ENCODE results near the gene HMGXB3. TPM values are rescaled to one million over a fixed set of nuclear protein-coding genes. Genes with fewer than 3 reads are reported as not detected.

HMGXB3 gene
- total RNA-seq, 1 experiment from 2014 or later, result 26.9 TPM

- H3K79me1 ChIP-seq (ENCODE audit: insufficient read depth, low read depth, low read length, poor library complexity, severe bottlenecking), result no peaks in the 10 kb centered on the region
- no peak overlapping the region for H3K9ac ChIP-seq (ENCODE audit: extremely low read depth, insufficient read length, low read length)
- no peak overlapping the region for H2BK5ac ChIP-seq (ENCODE audit: insufficient read length, low read length)
Observed at GRCh38 chr5:149963729-149964128, 36.8 kb upstream of the HMGXB3 start.

More at GRCh38 chr5:149963729-149964128, 36.8 kb upstream of the HMGXB3 start:
- Mint-ChIP-seq H3K4me1 (peaks cover 13 to 16% of the 10 kb centered on the region in 2 experiments), H3K27ac (no peak overlapping the region), H3K4me3 (no peak overlapping the region), H3K27me3 (ENCODE audit: low read depth) (peaks cover 9% of the 10 kb centered on the region), H3K9me3 (no peaks in the 10 kb centered on the region), H3K36me3 (ENCODE audit: insufficient read depth in 1 of 3, low read depth in 3 of 3) (peaks cover 0 to 2% (median 0%) of the 10 kb centered on the region in 3 experiments; a peak in 1 of 7 replicates)
- Histone ChIP-seq H3K4me1 (ENCODE audit: insufficient read depth, low read length) (peaks cover 2% of the 10 kb centered on the region; the same call in 1 of the 2 replicates), H3K27me3 (ENCODE audit: insufficient read depth, low read length) (no peaks in the 10 kb centered on the region; the same call in 1 of the 2 replicates), H2AFZ (ENCODE audit: low read length) (no peak overlapping the region), H4K8ac (replicated peaks; ENCODE audit: insufficient read length, low read depth, low read length) (no peak overlapping the region), H3K4me2 (ENCODE audit: insufficient read depth, insufficient read length, low read length) (no peak overlapping the region), H3K23me2 (ENCODE audit: insufficient read length, low read depth, low read length, poor library complexity, severe bottlenecking) (peaks cover 5% of the 10 kb centered on the region), H2BK120ac (ENCODE audit: low read depth, low read length, poor library complexity, severe bottlenecking) (no peak overlapping the region), H3K27ac (ENCODE audit: insufficient read length, low read depth, low read length) (no peak overlapping the region), H4K20me1 (ENCODE audit: control insufficient read depth, insufficient read depth, insufficient read length) (no peaks in the 10 kb centered on the region), H2BK20ac (ENCODE audit: low read depth, low read length, poor library complexity, severe bottlenecking) (no peak overlapping the region), H2BK15ac (ENCODE audit: low read depth, low read length) (no peak overlapping the region), H4K91ac (ENCODE audit: insufficient read length, low read depth, low read length) (no peak overlapping the region), H3K79me2 (ENCODE audit: insufficient read depth, low read length) (no peaks in the 10 kb centered on the region), H3K4ac (ENCODE audit: low read depth, low read length) (no peak overlapping the region), H2BK12ac (ENCODE audit: insufficient read length, low read depth, low read length) (no peak overlapping the region), H3K14ac (ENCODE audit: insufficient read depth, low read length) (no peak overlapping the region), H3T11ph (ENCODE audit: low read length) (no peak overlapping the region), H3K23ac (ENCODE audit: insufficient read length, low read depth, low read length) (no peak overlapping the region), H2AK5ac (ENCODE audit: insufficient read length, low read length) (no peak overlapping the region), H3K9me3 (ENCODE audit: control insufficient read depth, low read depth, low read length) (no peaks in the 10 kb centered on the region), H3K18ac (ENCODE audit: insufficient read length, low read depth, low read length) (no peak overlapping the region), H4K5ac (ENCODE audit: insufficient read length, low read depth, low read length) (no peak overlapping the region), H3K56ac (ENCODE audit: insufficient read length, low read depth, low read length) (no peak overlapping the region)
- no CpG with 5 or more reads among the region's 3 CpGs for WGBS (ENCODE audit: extremely low coverage, insufficient read length, low lambda C conversion rate)
- TF ChIP-seq, protein P1, sequence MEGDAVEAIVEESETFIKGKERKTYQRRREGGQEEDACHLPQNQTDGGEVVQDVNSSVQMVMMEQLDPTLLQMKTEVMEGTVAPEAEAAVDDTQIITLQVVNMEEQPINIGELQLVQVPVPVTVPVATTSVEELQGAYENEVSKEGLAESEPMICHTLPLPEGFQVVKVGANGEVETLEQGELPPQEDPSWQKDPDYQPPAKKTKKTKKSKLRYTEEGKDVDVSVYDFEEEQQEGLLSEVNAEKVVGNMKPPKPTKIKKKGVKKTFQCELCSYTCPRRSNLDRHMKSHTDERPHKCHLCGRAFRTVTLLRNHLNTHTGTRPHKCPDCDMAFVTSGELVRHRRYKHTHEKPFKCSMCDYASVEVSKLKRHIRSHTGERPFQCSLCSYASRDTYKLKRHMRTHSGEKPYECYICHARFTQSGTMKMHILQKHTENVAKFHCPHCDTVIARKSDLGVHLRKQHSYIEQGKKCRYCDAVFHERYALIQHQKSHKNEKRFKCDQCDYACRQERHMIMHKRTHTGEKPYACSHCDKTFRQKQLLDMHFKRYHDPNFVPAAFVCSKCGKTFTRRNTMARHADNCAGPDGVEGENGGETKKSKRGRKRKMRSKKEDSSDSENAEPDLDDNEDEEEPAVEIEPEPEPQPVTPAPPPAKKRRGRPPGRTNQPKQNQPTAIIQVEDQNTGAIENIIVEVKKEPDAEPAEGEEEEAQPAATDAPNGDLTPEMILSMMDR (conservative IDR thresholded peaks at IDR 0.05), result no peak
- DNase-seq, result no peak

All from H9 (cell line).